Activated naive CD8-positive, alpha-beta T cell treated with anti-CD3 and anti-CD28 coated beads, Interleukin-2, amount 10 ng/mL, durations not matched to agents 7 days and 5 days (primary cell): ENCODE measurements around the gene GDPD5. TPM values are rescaled to one million over a fixed set of nuclear protein-coding genes. Genes with fewer than 3 reads are reported as not detected.

ENCODE experiments used
- ATAC-seq: fragments of 150-1000 bp; cut with Tn5 transposase; one replicate; pipeline ENCODE4 v1.10.0; 2021; ENCODE audit warnings: low read depth, moderate library complexity
- POLR2A ChIA-PET: fragments of 350-600 bp; sonication (Branson Sonifier 250); formaldehyde crosslinking; loops from one replicate; lab custom pipeline; 2021; ENCODE audit warnings: antibody characterized with exemption; lab: Charles Lee
- DNase-seq: peaks from one replicate; pipeline ENCODE4 v3.0.0; 2021
- H3K27ac Mint-ChIP-seq: one replicate; pipeline ENCODE4 v1.8.0; 2022; ENCODE audit warnings: mild to moderate bottlenecking, mixed read lengths
- H3K27me3 Mint-ChIP-seq: one replicate; pipeline ENCODE4 v1.8.0; 2022; ENCODE audit warnings: mild to moderate bottlenecking, moderate library complexity, mixed read lengths
- H3K36me3 Mint-ChIP-seq: one replicate; pipeline ENCODE4 v1.8.0; 2021; ENCODE audit warnings: mild to moderate bottlenecking, mixed read lengths
- H3K4me1 Mint-ChIP-seq: one replicate; pipeline ENCODE4 v1.8.0; 2021; ENCODE audit warnings: mixed read lengths
- H3K4me3 Mint-ChIP-seq: one replicate; pipeline ENCODE4 v1.8.0; 2022; ENCODE audit warnings: mild to moderate bottlenecking, moderate library complexity, mixed read lengths
- H3K9me3 Mint-ChIP-seq: one replicate; pipeline ENCODE4 v1.8.0; 2021; ENCODE audit warnings: mixed read lengths
- total RNA-seq, 2 experiments: library from RNA; stranded (reverse); gene quantifications; one replicate each; pipeline ENCODE4 v1.2.3, GENCODE V29; 2021

GDPD5 gene
- total RNA-seq, 2 experiments from 2014 or later = 35.7 to 38.4 TPM

DNA sequence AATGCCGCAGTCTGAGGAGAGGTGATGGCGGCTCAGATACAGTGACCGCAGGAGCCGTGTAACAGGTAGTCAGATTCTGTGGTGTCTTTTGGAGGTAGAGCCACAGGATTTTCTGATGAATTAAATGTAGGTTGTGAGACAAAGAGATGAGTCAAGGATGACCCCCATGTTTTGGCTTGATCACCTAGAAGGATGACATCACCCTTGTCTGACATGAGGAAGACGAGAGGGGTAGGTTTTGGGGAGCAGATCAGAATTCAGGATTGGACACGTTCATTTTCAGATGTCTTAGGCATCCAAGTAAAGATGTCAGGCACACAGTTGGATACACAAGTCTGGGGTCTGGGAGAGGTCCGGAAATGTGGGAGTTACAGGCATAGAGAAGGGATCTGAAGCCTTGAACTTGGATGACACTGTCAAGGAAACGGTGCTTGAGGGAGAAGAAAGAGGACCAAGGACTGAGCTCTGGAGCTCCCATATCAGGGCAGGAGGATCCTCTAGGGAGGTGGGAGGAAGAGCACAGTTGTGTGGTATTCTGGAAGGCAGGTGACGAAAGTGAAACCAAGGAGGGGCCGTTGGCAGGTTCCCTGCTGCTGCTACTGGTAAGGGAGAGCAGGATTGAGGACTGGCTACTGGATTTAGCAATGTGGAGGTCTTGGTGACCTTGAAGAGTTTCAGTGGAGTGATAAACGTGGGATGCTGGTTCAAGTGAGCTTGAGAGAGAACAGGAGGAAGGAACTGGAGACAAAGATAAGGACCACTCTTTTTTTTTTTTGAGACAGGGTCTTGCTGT, 12.6 kb upstream of the GDPD5 start:
- Mint-ChIP-seq H3K36me3 (no peaks in the 10 kb centered on the region), H3K9me3 (no peaks in the 10 kb centered on the region), H3K27ac (no peak overlapping the region), H3K27me3 (peaks cover 3% of the 10 kb centered on the region), H3K4me1 (peaks cover 31% of the 10 kb centered on the region), H3K4me3 (no peak overlapping the region)
- DNase-seq (no peak), ATAC-seq (no peak)
- POLR2A ChIA-PET = no interaction called here

DNA sequence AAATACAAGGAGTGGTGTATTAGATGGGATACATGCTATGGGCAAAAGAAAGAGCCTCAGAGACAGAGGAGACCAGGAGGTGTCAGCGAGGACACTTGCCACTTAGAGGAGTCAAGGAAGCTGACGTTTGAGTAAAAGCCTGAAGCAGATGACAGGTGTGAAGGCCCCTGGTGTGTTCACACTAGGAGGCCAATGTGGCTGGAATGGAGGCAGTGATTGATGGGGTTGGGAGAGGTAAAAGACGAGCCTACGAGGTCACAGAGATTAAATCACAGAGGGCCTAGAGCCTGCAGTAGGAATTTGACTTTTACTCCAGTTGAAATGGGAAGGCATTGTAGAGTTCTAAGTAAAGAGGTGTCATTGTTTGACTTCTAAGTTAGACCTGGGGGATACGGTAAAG, 12.0 kb upstream of the GDPD5 start:
- POLR2A ChIA-PET = no interaction called here
- no peak for DNase-seq
- no peak for ATAC-seq
- H3K36me3 Mint-ChIP-seq = no peaks in the 10 kb centered on the region
- no peaks in the 10 kb centered on the region for H3K9me3 Mint-ChIP-seq
- no peak overlapping the region for H3K27ac Mint-ChIP-seq
- H3K27me3 Mint-ChIP-seq = peaks cover 3% of the 10 kb centered on the region
- peaks cover 31% of the 10 kb centered on the region for H3K4me1 Mint-ChIP-seq
- no peak overlapping the region for H3K4me3 Mint-ChIP-seq

DNA sequence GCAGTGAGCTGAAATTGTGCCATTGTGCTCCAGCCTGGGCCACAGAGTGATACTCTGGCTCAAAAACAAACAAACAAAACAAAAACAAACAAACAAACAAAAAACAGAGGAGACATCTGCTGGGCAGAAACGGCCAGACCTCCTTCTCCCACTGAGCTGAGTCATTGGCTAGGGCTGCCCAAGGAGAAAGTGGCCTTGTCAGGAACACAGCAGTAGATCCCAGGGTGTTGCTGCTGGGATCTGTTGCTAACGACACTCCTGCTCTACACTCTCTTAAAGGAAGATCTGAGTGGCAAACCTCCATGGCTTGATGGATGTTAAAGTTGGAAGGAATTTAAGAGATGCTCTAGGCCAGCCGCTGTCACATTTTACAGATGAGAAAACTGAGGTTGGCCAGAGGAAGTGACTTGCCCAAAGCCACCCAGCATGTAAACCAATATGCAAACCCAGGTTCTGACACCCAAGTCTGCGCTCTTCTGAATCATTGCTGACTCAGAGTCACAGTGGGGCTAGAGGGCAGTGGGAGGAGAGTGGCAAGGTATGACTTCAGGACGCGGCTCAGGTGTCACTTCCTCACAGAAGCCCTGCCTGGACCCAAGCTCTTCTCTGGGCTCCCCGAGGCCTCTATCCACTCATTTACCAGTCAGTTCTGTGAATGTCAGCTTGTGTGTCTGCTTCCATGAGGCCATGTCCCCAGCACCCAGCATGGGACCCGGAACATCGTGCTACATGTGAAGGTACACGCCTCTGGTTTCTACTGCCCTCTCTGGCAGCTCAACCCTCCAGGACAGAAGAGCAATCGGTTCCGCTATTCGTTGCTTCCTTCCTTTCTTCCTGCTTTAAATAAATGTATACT, 11.3 kb upstream of the GDPD5 start:
- peaks cover 3% of the 10 kb centered on the region for H3K27me3 Mint-ChIP-seq
- no peaks in the 10 kb centered on the region for H3K9me3 Mint-ChIP-seq
- H3K36me3 Mint-ChIP-seq = no peaks in the 10 kb centered on the region
- peak; percentile 57 for ATAC-seq
- DNase-seq = no peak
- no peak overlapping the region for H3K4me3 Mint-ChIP-seq
- peaks cover 35% of the 10 kb centered on the region for H3K4me1 Mint-ChIP-seq
- peak overlapping the region; percentile 24 for H3K27ac Mint-ChIP-seq
- POLR2A ChIA-PET = interaction anchor here (0.8 kb wide), 1 partner anchor 137 kb away, joined by 4 read pairs; no protein-coding TSS in a partner anchor

DNA sequence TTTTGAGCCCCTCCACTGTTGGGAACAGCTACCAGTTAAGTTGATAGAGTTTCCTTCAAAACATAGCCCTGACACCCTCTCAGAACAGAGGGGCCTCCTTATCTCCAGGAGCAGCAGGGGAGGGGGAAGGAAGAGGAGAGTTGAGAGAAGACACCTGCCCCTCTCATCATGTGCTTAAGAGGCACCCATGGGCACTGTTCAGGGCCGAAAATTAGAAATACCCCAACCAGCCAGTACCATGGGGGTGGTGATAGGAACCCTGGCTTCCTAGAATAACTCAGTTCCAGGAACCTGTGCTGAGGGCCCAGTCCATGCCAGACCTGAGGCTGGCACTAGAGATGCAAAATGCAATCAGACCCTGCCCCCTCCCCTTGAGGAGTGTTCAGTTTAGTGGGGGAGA, 9.3 kb upstream of the GDPD5 start:
- H3K27ac Mint-ChIP-seq = no peak overlapping the region
- peaks cover 48% of the 10 kb centered on the region for H3K4me1 Mint-ChIP-seq
- no peak overlapping the region for H3K4me3 Mint-ChIP-seq
- POLR2A ChIA-PET = interaction anchor here (0.5 to 0.6 kb wide), 2 partner anchors 9 to 56 kb away, joined by 3 to 4 read pairs; partner anchors contain the start of gene GDPD5
- DNase-seq (no peak), ATAC-seq (no peak)
- peaks cover 3% of the 10 kb centered on the region for H3K27me3 Mint-ChIP-seq
- no peaks in the 10 kb centered on the region for H3K36me3 Mint-ChIP-seq
- no peaks in the 10 kb centered on the region for H3K9me3 Mint-ChIP-seq

GRCh38 chr11:75534259-75535069, 8.7 kb upstream of the GDPD5 start:
- POLR2A ChIA-PET = interaction anchor here (0.5 to 1.1 kb wide), 3 partner anchors 9 to 132 kb away, joined by 3 to 4 read pairs (median 3); partner anchors contain the start of gene GDPD5
- peaks cover 48% of the 10 kb centered on the region for H3K4me1 Mint-ChIP-seq
- no peaks in the 10 kb centered on the region for H3K36me3 Mint-ChIP-seq
- no peak for DNase-seq
- H3K27me3 Mint-ChIP-seq = peaks cover 3% of the 10 kb centered on the region
- H3K27ac Mint-ChIP-seq = no peak overlapping the region
- H3K9me3 Mint-ChIP-seq = no peaks in the 10 kb centered on the region
- no peak for ATAC-seq
- no peak overlapping the region for H3K4me3 Mint-ChIP-seq

DNA sequence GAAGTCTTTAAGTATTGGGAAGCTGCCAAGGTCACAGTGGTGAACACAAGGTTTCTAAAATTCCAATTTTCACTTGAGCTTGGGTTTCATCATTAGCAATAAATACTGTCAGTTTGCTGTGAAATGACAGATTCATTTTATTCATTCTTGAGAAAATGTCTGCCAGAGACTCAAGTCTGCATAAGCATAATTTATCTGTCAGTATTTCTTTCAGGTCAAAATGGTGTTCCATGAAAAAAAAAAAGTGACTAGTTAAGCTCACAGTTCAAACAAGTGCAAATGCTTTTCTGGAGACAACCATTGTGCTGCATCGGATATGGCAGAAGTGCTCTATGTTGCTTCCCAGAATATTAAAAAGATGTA, 8.1 kb upstream of the GDPD5 start:
- Mint-ChIP-seq H3K27me3 (peaks cover 3% of the 10 kb centered on the region), H3K27ac (no peak overlapping the region), H3K4me3 (no peak overlapping the region), H3K36me3 (no peaks in the 10 kb centered on the region), H3K4me1 (peaks cover 48% of the 10 kb centered on the region), H3K9me3 (no peaks in the 10 kb centered on the region)
- DNase-seq (no peak), ATAC-seq (no peak)
- POLR2A ChIA-PET = interaction anchor here (1.1 kb wide), 1 partner anchor 131 kb away, joined by 3 read pairs; no protein-coding TSS in a partner anchor

DNA sequence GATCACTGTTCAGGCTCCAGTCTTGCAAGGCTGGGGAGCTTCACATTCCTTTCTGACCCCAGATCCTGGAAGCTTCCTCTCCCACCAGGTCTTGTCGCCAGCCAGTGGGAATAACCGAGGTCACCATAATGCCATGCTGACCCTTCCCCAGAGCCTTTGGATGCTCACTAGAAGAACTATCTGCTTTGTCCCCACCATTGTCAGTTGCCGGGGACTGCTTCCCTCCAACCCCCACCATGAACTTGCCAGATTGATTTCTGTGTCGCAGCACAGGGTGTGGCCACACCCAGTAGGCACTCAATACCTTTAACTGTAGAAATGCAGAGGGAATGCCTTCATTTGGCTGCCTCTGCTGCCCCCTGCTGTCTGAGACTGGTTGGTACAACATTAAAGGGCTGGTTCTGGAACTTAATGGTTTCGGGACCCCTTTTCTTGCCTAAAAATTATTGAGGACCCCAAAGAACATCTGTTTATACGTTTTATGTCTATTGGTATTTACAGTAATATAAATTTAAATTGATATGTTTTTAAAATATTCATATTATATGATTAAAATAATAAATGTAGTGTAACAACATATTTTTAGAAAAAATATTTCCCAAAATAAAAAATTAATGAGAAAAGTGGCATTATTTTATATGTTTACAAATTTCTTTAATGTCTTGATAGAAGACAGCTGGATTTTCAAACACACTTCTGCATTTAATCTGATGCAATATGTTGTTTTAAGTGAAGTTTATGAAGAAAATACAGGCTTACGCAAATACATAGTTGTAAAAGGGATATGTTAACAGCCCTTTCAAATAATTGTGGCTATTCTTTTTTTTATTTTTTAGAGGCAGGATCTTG, 6.7 kb upstream of the GDPD5 start:
- Mint-ChIP-seq H3K4me1 (peaks cover 39% of the 10 kb centered on the region), H3K4me3 (peak overlapping the region; percentile 25)
- ATAC-seq = peak; percentile 85

GRCh38 chr11:75531325-75531724, 5.6 kb upstream of the GDPD5 start:
- peak; percentile 12 for ATAC-seq
- H3K27me3 Mint-ChIP-seq = no peaks in the 10 kb centered on the region
- DNase-seq = no peak
- H3K36me3 Mint-ChIP-seq = no peaks in the 10 kb centered on the region
- peak overlapping the region; percentile 79 for H3K27ac Mint-ChIP-seq
- POLR2A ChIA-PET = interaction anchor here (0.8 to 1.2 kb wide), 3 partner anchors 80 to 131 kb away, joined by 3 to 7 read pairs (median 4); no protein-coding TSS in a partner anchor
- H3K9me3 Mint-ChIP-seq = no peaks in the 10 kb centered on the region
- peak overlapping the region; percentile 20 for H3K4me3 Mint-ChIP-seq
- peaks cover 40% of the 10 kb centered on the region for H3K4me1 Mint-ChIP-seq

More for the DNA sequence above, 6.7 kb upstream of the GDPD5 start:
- peak; percentile 81 for DNase-seq
- Mint-ChIP-seq H3K9me3 (no peaks in the 10 kb centered on the region), H3K27me3 (no peaks in the 10 kb centered on the region), H3K36me3 (no peaks in the 10 kb centered on the region), H3K27ac (no peak overlapping the region)
- POLR2A ChIA-PET = interaction anchor here (0.8 to 1.1 kb wide), 2 partner anchors 88 to 132 kb away, joined by 4 to 7 read pairs; no protein-coding TSS in a partner anchor

DNA sequence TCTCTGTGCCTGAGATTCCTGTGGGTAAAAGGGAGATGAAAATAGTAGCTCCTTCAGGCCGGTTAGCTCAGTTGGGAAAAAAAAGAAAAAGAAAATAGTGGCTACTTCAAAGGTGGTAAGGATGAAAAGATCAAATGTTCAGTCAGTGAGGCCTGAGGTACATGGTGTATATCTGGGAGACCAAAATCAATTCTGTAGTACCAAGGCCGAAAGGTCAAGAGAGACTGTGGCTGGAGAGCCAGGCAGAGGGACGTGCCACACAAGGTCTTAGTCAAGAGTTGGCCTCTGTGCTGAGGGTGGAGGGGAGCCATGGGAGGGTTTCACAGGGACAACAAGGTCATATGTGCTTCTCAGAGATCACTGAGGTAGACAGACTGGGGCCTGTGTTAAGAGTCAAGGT, 4.8 kb upstream of the GDPD5 start:
- DNase-seq (no peak), ATAC-seq (no peak)
- H3K4me3 Mint-ChIP-seq = no peak overlapping the region
- peaks cover 36% of the 10 kb centered on the region for H3K4me1 Mint-ChIP-seq
- no peaks in the 10 kb centered on the region for H3K36me3 Mint-ChIP-seq
- H3K9me3 Mint-ChIP-seq = no peaks in the 10 kb centered on the region
- H3K27ac Mint-ChIP-seq = peak overlapping the region; percentile 2
- POLR2A ChIA-PET = interaction anchor here (1.2 kb wide), 1 partner anchor 79 kb away, joined by 3 read pairs; no protein-coding TSS in a partner anchor
- no peaks in the 10 kb centered on the region for H3K27me3 Mint-ChIP-seq

DNA sequence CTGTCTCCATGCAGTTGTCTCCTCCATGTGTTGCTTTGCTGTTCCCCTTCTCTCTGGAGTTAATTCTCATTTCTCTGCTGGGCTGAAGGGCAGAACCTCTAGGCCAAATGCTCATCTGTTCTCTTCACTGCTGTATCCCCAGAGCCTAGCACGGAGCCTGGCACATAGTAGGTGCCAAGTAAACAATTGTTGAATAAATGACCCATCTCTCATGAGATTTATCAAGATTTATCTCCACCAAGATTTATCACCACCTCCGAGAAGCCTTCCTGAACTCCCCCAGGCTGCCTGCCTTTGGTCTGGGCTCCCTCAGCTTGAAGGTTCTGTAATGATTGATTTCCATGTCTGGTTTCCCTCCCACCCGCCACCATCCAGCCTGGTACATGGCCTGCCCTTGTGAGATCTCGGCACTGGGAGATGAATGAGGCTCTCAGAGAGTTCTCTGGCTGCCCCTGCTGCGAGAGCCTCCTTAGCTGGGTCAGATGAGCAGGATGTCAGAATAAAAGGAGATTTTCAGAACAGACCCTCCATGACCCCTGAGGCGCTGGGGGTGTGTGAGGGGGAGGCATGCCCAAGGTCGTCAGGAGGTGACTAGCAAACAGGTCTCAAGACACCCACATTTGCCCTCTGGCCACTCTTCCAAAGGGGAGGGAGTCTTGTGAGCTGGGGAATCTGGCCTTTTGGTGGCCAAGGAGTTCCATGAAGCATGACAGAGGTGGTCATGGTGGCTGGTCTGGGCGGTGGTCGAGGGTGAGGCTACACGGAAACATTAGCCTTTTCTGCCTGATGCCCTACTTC, 2.4 kb upstream of the GDPD5 start:
- ATAC-seq (no peak), DNase-seq (no peak)
- peaks cover 41% of the 10 kb centered on the region for H3K4me1 Mint-ChIP-seq
- no peaks in the 10 kb centered on the region for H3K36me3 Mint-ChIP-seq
- H3K4me3 Mint-ChIP-seq = peak overlapping the region; percentile 26
- H3K9me3 Mint-ChIP-seq = no peaks in the 10 kb centered on the region
- H3K27me3 Mint-ChIP-seq = peaks cover 5% of the 10 kb centered on the region
- H3K27ac Mint-ChIP-seq = no peak overlapping the region
- POLR2A ChIA-PET = interaction anchor here (0.5 to 1.3 kb wide), 3 partner anchors 13 to 1930 kb away, joined by 3 to 6 read pairs (median 3); partner anchors contain the start of gene RPS3

DNA sequence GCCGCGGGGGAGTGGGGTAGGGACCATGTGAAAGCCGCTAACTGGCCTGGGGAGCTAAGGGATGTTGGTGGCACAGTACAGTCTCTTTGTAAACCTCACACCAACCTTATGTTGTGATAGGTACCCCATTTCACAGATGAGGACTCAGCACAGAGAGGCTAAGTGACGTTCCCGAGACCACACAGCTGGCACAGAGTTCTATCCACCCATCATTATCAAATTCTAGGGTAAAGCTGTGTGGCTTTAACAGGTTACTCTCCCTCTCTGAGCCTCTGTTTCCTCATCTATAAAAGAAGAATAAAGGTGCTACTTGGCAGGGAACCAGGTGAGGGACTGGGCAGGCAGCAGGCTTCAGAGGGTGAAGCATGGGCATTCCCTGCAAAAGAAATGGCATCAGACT, 1.4 kb upstream of the GDPD5 start:
- peaks cover 39% of the 10 kb centered on the region for H3K4me1 Mint-ChIP-seq
- peak overlapping the region; percentile 50 for H3K27ac Mint-ChIP-seq
- H3K4me3 Mint-ChIP-seq = peak overlapping the region; percentile 83
- no peak for DNase-seq
- POLR2A ChIA-PET = interaction anchor here (0.6 kb wide), 1 partner anchor 113 kb away, joined by 3 read pairs; no protein-coding TSS in a partner anchor
- no peaks in the 10 kb centered on the region for H3K36me3 Mint-ChIP-seq
- no peak for ATAC-seq
- H3K27me3 Mint-ChIP-seq = peaks cover 9% of the 10 kb centered on the region
- H3K9me3 Mint-ChIP-seq = no peaks in the 10 kb centered on the region
